GM18951 (cell line): ENCODE measurements around the gene BSND.

Experiments used
- POLR2A ChIP-seq: IDR thresholded peaks from 4 replicates; pipeline ENCODE4 v1.6.1; 2011; ENCODE audit warnings: mild to moderate bottlenecking; ENCODE audit not compliant: insufficient read length, insufficient read depth; ENCODE audit errors: extremely low read depth
- in situ Hi-C: fragments of 300-500 bp; cut with MboI; formaldehyde crosslinking; loops from one replicate; pipeline ENCODE4 v1.12.0; 2022; ENCODE audit warnings: low sequenced_read_pairs, mixed read lengths, inconsistent platforms; ENCODE audit not compliant: unreplicated experiment

The BSND gene

DNA sequence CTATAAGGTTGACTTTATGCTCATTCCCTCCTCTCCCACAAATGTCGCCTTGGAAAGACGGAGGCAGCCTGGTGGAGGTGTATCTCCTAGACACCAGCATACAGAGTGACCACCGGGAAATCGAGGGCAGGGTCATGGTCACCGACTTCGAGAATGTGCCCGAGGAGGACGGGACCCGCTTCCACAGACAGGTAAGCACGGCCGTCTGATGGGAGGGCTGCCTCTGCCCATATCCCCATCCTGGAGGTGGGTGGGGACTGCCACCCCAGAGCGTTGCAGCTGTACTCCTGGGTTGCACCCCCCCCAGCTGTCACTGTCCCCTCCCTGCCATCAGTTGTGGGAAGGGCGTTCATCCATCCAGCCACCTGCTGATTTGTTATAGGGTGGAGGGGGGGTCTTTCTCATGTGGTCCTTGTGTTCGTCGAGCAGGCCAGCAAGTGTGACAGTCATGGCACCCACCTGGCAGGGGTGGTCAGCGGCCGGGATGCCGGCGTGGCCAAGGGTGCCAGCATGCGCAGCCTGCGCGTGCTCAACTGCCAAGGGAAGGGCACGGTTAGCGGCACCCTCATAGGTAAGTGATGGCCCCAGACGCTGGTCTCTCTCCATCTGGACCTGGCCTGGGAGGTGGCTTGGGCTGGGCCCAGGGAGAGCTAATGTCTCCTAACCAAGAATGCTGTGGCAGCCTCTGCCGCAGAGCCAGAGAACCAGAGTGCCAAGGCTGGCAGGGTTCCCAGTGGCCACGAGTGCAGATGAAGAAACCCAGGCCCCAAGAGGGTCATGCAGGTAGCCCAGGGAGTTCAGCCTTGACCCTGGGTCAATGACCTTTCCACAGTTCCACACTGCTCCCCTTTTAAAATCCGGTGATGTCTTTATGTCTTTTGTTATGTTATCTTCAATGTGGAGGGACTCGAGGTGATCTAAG lies 53.7 kb downstream of the BSND start:
- no peak for TF ChIP-seq POLR2A
- in situ Hi-C loops: no loop called here

DNA sequence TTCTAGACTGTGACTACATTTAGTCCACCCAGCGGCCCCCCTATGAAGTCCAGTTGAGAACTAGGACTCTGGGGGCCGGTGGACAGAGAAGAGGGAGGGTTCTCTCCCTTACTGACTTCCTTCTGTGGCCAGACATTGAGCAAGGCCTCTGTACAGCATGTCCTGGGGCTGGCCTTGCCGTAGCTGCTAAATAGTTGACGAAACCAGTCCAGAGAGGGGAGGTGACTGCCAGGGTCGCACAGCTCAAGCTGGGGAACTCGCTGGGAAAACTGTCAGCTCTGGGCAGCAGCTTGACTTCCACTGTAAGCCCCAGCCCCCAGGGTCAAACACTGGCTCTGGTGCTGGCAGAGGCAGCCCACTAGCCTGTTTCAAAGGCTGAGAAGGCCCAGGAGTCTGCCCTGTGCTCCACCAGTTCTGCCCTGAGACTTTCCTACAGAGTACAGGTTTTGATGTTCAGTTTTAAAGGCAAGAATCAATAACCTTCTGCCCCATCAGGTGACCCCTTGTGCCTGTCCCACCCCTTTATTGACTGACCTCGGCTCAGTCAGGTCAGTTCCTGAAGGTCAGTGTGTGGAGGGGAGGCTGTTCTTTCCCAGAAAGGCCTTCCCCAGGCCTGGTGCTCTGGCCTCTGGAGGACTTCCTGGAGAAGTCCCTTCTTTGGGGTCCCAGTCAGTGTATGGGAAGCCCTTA lies 54.7 kb downstream of the BSND start:
- no peak for TF ChIP-seq POLR2A
- in situ Hi-C loops: no loop called here

DNA sequence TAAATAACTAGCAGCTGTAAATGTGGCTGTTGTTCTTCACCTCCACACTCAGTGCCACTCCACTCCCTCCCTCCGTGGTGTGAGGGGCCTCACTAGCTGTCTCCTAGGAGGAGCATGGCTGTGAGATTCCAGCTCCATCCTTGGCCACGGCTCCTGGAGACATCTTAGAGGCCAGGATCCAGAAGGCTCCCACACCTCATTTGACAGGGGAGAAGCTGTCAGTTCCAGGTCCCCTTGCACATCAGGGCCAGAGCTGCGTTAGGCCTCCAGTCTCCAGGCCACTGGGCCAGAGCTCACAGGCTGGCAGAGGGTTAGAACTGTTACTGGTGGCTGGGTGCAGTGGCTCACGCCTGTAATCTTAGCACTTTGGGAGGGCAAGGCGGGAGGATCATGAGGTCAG lies 55.7 kb downstream of the BSND start:
- in situ Hi-C loops: no loop called here
- TF ChIP-seq POLR2A: no peak

DNA sequence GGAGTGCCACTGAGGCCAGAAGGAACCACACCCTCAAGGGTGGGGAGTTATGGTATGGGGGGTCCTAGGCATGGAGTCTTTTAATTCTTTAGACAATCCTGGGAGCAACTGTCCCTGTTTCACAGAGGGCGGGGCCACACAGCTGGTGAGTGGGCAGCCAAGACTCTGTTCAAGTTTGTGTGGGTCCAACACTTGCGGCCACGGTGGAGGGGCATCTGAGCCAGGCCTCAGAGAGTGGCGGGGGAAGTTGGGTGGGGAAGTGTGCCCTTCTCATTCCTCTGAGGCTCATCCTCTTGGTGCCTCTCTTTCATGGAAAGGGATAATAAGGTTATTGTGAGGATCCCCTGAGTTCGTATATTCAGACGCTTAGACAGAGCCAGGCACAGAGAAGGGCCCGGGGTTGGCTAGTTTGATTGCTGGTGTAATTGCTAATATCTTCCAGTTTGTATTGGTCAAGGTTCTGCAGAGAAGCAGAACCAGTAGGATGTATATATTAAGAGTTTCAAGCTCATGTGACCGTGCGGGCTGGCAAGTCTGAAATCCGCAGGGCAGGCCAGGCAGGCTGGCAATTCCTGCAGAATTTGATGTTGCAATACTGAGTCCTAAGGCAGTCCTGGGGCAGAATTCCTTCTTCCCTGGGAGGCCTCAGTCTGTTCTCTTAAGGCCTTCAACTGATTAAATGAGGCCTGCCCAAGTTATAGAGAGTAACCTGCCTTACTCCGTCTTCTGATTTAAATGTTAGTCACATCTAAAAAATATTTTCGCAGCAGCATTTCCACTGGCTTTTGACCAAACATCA lies 56.5 kb downstream of the BSND start:
- in situ Hi-C loops: no loop called here

DNA sequence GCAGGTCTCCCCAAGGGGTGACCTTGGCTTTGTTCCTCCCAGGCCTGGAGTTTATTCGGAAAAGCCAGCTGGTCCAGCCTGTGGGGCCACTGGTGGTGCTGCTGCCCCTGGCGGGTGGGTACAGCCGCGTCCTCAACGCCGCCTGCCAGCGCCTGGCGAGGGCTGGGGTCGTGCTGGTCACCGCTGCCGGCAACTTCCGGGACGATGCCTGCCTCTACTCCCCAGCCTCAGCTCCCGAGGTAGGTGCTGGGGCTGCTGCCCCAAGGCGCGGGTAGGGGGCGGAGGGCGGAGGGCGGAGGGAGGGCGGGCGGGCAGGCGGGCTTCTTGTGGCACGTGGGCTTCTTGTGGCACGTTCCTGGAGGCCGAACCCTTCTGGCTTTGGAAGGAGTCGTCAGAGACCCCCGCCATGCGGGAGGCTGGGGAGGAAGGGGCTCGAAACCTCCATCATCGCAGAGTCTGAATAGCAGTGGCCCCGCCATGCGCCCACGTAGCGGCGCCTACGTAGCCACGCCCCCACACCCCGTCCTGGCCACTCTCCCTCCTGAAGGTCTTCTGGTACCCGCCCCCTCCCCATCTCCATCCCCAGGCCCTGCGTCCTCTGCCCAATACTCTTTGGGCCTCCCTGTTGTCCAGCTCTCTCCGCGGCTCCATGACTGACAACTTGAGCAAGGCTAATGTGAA lies 57.4 kb downstream of the BSND start:
- in situ Hi-C loops: no loop called here
- no peak for TF ChIP-seq POLR2A

More for the DNA sequence above, 56.5 kb downstream of the BSND start:
- no peak for TF ChIP-seq POLR2A

DNA sequence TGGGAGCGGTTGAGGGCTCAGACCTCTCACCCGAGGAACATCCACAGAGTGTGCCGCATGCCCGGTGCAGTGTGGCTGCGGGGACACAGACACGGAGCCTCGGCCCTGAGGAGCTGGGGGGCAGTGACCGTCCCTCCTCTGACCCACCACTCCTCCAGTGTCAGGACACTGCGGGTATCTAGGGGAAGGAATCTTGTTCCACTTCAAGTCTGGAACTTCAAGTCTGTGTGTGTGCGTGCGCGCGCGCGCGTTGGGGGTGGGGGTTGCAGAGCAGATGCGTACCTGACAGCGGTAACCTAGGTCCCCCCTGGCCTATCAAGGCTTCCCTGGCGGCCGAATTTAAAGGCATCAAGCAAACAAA lies 57.9 kb downstream of the BSND start:
- in situ Hi-C loops: no loop called here
- TF ChIP-seq POLR2A: no peak

DNA sequence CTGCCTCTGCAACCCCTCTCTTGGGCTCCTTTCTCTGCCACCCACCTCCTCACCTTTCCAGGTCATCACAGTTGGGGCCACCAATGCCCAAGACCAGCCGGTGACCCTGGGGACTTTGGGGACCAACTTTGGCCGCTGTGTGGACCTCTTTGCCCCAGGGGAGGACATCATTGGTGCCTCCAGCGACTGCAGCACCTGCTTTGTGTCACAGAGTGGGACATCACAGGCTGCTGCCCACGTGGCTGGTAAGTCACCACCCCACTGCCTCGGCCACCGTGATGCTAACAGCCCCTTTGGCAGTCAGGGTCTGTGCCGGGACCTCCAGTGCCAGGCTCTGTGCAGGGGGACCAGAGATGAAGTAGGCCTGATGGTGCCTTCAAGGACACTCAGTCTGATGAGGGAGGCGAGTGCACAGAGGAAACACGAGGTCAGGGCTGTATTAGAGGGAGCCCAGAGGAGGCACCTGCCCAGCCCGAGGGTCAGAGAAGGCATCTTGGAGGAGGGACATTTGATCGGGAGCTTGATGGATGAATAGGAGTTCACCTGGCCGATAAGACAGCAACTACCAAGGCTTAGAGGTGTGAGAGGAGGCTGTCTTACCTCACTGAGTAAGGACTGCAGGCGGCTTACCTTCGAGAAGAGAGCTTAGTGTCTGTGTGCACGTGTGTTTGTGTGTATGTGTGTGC lies 58.7 kb downstream of the BSND start:
- TF ChIP-seq POLR2A: no peak
- in situ Hi-C loops: no loop called here

DNA sequence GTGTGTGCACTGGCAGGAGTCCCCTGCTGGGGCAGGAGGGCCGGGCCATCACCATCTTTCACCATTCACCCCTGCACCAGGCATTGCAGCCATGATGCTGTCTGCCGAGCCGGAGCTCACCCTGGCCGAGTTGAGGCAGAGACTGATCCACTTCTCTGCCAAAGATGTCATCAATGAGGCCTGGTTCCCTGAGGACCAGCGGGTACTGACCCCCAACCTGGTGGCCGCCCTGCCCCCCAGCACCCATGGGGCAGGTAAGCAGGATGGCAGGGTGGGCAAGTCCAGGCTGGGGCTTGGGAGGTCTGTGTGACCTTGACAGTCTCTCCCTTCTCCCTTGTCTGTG lies 59.2 kb downstream of the BSND start:
- no peak for TF ChIP-seq POLR2A
- in situ Hi-C loops: no loop called here

DNA sequence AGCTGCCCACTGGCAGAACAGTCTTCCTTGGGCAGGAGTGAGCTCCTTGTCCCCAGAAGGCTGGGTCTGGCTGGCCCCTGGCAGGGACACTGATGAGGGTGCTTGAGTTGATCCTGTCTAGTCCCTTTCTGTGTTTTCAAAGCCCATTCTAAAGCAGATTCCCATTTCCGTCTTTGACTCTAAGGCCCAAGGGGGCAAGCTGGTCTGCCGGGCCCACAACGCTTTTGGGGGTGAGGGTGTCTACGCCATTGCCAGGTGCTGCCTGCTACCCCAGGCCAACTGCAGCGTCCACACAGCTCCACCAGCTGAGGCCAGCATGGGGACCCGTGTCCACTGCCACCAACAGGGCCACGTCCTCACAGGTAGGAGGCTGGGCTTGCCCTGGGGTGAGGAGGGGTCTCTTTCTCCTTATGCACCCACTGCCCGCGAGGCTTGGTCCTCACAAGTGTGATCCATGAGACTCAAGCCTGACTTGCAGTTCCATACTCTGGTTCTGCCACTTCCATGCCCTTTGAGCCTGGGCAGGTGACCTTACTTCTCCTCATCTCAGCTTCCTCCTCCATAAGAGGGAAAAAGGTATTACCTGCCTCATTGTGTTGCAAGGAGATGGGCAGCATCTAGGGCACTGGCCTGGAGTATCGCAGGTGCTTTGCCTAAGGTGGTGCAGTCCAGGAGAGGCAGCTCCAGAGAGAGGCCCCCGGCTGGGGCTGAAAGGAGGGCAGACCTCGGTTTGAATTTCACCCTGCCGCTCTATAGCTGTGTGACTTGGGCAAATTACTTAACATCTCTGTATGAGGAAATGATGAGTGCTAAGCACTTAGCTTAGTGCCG lies 60.8 kb downstream of the BSND start:
- in situ Hi-C loops: no loop called here
- TF ChIP-seq POLR2A: no peak

DNA sequence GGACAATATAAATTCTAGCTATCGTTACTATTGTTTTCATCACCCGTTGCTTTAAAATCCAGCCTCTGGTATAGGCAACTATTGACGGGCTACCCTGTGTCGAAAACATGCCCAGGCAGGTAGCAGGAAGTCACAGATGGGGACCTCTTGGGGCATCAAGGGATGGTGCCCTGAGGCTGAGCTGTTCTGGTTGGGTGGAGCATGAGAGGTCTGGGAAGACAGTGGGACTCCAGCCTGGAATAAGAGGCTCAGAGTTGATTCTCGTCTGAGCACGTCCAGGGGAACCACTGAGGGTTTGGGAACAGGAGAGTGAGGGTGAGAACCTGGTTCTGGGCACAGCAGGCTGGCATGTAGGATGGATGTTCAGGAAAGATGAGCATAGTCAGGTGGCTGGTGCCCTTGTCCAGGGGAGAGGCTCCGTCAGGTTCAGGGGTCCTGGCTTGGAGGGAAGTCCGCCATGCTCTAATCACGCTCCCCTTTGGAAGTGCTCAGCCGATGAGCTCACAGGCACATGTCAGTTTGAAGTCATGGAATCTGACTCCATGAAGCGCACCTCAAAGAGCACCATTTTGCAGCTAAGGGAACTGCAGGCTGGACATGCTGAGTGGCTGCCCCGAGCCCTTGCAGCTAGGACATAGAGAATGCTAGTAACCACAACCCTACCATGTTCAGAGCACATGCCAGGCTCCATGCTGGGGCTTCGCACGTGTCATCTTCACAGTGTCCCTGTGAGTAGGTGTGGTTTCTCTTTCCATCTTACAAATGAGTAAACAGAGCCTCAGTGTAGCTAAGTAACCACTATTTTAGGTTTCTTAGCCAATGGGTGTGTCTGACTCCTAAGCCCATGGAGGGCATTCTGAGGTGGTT lies 61.6 kb downstream of the BSND start:
- in situ Hi-C loops: no loop called here
- no peak for TF ChIP-seq POLR2A
